ENCODE results near the gene ASB18.
A peak's percentile ranks its signal among the peaks of the same experiment; 100 is the strongest.

ASB18 gene

DNA sequence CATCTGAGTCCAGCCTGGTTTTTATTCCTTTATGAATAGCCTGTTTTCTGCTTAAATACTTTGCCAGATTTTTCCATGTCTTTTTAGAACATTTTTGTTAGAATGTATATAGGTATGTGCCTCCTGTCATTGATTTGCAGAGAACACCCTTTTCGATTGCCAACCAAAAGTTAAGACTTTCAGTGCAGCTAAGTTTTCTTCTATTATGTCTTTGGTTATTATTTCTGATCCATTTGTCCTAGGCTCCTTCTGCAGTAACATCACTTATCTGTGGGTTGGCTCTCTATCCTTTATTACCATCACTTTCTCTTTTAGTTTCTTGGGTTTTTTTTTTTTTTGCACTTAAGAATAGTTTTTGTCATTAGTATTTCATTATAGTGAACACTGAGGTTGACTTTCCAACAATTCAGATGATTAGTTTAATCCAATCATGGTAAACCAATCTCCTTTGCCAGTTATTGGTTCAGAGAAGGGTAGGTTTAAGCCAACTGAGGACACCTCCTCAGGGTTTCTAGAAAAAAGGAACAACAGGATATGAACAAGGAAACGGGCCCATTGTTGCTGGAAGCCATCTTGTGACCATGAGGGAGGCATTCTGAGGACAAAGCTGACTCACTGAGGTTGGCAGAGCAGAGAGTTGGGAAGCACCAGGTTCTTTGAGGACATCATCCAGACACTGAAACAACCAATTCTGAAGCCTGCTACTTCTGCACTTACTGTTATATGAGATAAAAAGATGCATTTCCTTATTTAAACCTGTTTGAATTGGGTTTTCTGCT, 58.1 kb downstream of the ASB18 start:
- no peak for DNase-seq

DNA sequence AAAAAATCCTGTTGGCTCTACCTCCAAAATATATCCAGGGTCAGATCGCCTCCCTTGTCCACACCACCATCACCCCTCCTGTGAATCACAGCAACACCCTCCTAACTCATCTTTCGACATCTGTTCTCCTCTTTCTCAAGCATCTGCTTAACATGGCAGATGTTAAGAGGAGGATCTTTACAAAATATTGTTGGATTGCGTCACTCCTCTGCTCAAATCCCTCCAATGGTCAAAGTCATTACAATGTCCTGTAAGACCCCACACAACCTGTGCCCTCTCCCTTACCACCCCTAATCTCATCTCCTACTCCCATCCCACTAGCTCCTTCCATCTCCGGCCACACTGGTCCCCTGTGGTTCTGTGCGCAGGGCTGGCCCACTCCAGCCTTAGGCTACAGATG, 59.3 kb downstream of the ASB18 start:
- no peak for DNase-seq

DNA sequence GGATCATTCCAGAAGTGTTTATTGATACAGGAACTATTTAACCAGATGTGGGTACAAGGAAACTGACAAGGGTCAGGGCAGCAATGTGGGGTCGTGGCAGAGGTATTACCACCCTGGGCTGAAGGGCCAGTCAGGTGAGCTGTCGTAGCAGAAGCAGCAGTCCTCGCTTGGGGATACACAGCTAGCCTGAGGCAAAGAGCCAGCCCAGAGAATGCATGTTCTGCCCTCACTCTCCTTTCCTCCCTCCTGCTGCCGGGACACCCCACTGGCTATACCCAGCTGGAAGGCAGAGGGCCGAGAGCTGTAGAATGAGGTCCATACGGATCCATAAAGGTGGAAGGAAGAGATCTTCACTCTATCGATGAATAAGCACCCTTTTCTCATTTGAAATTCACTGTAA, 63.8 kb downstream of the ASB18 start:
- no peak for DNase-seq

DNA sequence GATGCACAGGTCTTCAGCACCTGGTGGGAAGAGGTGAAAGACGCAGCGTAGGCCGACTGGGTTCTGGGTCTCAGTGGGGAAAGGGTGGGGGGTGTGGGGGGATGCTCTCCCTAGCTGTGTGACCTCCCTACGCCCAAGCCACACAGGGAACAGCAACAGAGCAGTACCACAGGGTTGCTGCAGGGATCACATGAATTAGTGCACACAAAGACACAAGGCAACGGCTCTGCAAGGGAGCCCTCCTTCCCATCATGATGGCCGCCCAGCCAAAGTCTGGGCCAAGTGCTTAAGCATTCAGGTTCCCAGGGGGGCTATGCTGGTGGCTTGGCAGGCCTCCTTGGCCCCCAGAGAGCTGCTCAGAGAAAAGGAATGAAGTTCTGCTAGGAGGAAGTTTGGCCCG, 67.8 kb downstream of the ASB18 start:
- DNase-seq, result no peak

DNA sequence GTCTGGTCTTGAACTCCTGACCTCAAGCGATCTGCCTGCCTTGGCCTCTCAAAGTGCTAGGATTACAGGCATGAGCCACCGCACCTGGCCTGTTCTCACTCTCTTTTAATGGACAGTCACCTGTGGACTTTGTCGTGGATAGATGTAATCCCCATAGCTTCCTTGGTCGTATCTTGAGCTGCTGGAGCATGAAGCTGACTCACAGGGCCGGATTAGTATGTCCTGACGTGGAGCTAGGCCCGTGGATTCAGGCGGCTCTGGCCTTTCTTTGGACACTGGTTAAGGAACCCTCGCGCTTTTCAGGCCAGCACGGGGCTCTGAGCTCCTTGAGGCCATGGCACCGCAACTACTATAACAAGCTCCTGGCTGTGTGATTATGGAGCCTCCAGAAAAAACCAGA, 68.5 kb downstream of the ASB18 start:
- DNase-seq, result no peak

DNA sequence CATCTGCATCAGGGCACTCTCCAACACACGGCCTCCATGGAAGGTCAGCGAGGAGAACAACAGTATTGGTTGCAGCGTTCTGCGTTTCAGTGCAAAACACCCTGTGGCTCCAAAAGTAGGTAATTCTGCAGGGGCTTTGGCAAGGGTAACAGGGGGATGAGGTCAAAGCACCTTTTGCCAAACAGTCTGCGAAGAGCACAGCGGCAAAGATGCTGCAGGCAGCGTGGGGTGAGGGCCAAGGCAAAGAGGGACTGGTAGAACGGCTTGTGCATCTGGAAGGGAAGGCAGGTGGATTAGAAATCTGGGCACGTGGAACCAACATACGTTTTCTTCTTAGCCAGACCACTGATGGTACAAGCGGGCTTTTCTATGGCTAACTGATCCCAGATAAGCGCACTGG, 69.4 kb downstream of the ASB18 start:
- no peak for DNase-seq

DNA sequence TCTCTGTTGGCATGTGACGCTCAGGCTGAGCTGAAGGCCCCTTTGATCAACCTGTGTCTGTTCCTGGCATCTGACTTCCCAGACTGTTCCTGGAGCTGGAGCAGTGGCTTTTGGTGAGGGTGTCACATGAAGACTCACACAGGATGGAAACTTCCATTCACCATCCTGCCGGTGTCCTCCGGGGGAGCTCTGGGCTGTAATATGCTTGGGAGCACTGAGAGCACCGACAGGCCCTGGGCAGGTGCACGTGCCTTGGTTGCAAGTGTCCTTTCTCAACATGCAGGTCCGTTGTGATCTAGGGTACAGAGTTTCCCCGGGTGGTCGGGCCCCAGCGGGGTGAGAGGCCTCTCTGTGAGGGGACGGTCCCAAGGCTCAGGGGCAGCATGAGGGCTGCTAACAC, 71.2 kb downstream of the ASB18 start:
- no peak for DNase-seq

DNA sequence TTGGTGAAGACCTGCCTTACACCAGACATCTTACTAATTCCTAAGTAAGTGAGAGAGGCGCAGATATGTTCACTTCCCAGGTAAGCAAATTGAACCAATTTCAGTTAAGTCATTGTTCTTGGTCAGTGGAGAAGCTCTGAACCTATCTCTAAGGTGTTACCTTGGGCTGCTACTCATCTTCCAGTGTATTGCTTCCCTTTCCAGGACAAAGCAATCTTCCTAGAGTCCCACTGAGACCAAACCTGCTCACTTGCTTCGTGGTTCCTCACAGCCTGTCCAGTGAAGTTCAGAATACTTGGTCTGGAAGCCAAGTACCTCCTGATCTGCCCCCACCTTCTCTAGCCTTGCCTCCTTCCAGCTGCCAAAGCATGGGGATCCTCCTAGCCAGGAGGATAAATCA, 73.5 kb downstream of the ASB18 start:
- no peak for DNase-seq

DNA sequence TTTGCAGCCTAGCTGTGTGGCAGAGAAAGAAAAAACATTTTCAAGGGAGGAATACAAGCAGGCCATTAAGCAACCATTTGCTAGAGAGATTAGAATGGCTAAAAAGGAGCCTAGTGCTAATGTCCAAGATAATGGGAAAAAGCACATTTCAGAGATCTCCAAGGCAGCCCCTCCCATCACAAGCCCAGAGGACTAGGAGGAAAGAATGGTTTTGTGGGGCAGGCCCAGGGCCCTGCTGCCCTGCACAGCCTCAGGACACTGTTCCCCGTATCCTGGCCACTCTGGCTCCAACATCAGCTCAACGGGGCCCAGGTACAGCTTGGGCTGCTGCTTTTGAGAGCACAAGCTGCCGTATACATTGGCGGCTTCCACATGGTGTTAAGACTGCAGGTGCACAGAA, 79.5 kb downstream of the ASB18 start:
- no peak for DNase-seq

DNA sequence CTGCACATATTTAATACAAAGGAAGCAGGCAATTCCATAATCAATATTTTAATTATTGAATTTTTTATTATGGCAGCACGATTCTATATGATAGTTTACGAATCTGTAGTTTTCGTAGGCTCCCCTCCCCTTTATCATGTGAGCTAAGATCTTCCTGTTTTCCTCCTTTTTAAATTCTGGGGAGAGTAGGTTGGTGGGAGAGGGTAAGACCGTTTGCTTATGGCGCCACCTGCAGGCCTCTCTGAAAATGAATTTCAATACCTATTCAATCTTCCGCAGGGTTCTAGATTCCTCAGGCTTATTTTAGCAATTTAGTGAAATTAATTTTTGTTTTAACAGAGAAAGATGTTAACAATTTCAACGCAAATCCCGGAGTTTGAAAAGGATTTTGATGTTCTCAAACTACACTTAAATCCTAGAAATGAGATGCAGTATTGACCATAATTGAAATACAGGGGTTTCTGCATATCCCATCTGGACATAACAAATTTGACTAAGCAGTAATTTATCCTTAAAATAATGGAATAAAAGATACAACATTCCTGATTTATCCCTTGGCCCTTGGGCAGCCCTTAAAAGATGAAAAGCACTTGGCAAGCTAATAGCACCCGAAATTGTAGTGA, 83.3 kb downstream of the ASB18 start:
- peak; percentile 35 for DNase-seq

DNA sequence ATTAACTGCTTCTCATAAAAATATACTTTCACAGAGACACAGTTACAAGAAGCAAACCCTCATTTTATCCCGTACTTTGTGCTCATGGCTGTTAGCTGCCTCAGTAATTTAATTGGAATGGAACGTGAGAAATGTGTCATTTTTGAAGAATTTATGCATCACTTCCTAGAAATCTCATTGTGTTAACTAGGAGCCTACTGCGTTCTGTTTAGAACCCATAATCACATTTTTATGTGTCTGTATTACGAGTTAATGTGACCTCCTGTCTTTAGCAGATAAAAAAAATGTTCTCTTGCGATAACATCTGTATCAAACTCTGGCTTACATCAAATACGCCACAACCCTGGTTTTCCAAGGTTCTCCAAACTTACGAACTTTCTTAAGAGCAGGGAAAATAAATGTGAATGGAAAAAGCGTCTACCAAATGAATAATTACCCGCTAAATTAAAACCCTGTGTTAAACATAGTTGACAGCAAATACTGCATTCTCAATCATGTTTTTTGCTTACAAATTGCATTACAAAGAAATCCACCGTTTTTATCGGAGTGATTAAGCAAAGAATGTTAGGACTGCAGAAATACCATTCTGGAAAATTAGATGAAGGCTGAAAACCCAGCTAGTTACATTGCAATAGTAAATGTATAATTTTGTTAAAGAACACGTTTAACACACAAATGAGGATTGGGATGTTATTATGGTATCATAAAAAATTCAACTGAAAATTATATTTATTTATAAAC, 84.0 kb downstream of the ASB18 start:
- DNase-seq, result no peak

DNA sequence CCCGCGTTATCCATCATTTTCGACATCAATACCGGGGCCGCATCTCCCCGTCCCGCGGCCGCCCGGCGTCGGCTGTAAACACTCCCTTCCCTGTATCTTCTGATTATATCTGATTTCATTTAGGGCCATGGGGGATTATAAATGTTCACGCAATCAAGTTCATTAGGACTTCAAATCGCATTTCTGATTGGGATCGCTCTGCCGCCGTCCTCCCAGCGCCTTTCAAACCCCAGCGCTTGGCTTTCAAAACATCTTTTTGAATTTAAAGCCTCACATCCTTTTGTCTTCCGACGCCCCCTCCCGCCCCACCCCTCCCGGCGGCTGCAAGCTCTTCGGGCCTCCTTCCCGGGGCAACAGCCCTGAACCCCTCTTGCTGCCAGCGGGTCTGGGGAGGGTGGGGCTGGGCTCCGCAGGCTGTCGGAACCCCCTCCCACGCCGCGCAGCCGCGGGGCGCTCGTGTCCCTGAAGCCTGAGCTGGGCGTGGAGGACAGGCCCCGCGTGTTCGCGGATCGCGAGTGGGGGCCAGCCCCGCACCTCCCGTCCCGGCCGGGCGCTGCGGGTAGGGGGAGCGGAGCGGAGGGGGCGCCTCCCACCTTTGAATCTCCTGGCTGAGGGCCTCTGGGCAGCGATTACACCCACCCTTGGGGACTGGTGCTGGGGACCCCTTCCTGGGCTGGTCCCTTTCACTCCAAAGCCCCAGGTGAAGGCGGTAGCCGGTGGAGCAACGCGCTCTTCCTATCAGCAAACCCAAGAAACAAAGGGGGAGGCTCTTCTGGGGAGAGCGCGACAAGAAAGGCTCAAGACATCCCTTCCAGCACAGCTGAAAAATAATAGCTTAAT, 84.8 kb downstream of the ASB18 start:
- no peak for DNase-seq

DNA sequence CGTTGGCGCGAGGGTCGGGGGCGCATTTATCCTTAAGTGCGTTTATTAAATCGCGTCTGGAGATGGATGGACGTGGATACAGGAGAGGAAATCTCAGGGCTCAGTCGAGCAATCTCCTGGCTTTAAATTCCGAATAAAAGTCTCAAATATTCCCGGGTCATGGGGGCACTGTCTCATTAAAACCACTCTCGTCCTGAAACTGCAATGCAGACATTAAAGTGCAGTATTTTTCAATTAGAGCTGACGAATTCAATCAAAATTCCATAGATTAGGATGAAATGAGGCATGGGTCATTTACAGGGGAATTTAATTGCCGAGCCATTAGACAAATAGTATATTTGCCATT, 85.3 kb downstream of the ASB18 start:
- DNase-seq, result no peak

DNA sequence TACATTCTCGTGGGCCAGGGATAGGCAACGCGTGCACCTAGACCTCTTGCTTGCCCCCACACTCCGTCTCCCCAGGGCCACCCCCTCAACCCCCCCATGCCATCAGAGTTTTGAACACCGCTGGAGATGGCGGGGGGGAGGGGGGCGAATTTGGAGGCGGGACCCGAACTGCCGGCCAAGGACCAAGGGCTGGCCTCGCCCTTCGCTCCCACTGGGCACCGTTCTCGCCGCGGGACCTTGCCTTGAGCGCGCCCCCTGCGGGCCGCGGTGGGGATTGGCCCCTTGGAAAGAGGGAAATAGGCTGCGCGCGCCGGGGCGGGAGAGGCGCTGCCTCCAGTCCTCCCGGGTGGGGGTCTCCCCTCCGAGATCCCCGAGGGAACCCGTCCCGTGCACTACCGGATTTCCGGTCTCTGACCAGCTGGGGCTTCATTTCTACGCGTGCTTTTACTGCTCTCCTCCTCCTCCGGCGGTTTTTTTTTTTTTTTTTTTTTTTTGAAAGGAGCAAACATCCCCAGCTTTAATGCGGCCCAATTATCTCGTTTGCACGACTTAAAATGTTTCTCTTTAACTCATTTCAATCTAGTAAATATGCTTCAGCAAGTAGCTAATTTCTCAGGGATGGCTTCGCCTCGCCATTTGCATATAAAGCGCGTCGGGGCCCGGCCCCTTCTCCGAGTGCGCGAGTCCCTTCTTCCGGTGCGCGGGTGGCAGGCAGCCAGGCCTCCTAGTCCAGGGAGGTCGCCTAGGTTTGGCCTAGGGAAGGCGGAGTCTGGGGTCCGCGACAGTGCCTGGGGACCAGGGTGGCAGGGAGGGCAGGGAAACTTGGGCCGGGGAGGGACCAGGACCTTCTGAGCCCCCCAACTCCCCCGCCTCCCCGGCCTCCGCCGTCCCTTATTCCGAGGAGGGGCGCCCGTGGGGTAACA, 86.0 kb downstream of the ASB18 start:
- peak; percentile 34 for DNase-seq

DNA sequence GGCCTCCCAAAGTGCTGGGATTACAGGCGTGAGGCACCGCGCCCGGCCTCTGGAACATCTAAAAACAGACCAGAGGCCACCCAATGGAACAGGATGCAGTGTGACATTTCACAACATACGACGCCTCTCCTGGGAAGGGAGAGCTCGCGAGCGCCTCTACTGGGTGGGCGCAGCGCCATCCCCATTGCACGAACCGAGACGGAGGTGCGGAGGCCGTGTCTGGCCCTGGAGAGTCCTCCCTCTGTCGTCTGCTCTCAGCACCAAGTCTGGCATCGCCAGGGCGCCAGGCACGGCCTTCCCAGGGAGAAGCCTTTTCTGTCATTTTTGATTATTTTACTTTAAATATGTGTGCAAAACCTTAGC, 86.6 kb downstream of the ASB18 start:
- peak; percentile 9 for DNase-seq

DNA sequence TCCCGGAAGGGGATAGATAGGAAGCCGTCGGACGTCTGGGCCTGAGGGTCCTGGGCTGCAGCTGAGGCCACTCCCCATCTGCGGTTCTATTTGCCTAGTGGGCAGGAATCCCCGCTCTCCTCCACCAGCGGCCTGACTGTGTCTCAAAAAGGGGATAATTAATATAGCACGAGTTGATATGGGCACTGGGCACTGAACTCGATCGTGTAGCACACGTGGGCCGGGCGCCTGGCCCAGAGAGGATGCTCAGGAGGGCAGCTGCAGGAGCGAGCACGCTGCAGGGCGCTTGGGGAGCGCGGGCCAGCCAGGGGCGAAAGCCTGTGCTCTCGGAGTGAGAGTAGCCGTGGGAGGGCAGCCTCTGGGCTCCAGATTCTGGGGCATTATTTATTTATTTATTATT, 87.3 kb downstream of the ASB18 start:
- no peak for DNase-seq

DNA sequence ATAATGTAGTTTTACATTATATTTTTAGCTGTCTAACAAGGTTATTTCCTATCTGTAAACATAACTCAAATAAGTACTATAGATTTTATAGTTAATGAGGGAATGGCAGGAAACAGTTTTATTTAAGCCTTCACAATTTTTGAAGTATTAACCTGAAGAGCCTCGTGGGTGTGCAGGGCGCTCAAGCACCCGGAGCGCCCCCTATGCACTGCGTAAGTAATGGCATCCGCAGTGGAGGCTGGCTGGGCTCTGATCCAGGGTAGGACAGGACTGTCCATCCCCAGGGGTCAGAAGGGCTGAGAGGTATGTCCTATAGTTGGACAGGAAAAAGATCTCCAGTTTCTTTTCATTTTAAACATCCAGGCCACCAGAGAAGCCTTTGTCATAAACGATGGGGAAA, 87.8 kb downstream of the ASB18 start:
- no peak for DNase-seq

DNA sequence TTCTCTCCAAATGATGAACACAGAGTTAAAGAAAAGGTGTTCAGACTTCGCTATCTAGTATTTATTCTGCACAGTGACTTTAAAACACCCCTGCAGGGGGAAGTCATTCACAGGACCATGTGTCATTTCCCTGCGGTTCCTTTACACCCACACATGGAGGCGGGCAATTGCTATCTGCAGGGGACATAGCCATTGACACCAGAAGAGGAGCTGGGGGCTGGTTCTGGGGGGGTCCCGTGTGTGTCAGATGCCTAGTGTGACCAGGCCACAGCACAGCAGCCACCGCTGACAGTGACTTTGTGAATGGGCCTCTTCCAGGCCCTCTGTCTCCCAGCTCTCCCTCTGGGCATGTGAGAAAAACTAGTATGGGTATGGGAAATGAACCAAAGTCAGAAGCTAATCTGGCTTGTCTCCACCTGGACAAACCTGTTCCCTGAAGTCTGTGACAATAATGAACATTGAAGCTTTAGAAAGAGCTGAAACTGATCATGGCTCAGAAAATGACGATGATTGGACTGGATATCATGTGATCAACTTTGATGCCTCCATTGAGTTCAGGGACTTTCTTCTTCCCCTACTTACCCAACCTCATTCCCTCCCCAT, 88.6 kb downstream of the ASB18 start:
- DNase-seq, result no peak

DNA sequence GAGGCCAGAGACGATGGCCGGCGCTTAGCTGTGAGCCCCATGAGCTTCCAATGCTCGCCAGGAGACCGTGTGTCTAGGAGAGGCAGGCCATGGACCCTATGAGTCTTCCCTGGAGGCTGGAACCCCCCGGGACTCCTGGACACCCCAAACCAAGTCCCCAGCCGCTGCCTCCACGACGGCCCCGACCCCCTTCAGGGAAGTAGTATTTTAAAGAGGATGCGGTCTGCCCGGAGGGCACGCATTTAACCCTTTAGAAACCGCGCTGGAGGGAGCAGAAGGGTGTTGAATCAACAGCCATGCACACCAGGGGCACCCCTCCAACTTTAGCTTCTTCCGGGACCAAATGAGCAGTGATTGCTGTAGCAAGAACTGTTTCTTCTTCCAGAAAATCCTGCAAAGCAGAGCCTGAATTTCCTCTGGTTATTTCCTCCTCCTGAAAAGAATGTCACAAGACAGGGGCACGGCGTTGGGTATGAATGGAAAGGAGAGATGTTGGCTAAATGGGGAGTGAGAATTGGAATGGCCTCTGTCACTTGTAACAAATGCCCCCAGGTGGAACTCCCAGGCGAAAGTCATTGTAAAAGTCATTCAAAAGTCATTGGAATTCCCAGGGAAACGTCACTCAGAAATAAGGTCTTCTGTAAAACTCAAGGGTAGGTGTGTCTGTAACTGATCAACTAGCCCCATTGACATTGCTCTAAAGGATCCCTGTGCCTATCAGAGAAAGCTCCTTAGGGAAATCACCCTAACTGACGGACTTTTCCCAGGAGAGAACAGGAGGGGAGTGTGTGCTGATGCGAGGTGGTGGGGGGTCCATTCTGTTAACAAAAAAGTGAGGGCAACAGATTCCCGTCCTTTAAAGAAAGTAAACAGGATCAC, 90.2 kb downstream of the ASB18 start:
- DNase-seq, result no peak

DNA sequence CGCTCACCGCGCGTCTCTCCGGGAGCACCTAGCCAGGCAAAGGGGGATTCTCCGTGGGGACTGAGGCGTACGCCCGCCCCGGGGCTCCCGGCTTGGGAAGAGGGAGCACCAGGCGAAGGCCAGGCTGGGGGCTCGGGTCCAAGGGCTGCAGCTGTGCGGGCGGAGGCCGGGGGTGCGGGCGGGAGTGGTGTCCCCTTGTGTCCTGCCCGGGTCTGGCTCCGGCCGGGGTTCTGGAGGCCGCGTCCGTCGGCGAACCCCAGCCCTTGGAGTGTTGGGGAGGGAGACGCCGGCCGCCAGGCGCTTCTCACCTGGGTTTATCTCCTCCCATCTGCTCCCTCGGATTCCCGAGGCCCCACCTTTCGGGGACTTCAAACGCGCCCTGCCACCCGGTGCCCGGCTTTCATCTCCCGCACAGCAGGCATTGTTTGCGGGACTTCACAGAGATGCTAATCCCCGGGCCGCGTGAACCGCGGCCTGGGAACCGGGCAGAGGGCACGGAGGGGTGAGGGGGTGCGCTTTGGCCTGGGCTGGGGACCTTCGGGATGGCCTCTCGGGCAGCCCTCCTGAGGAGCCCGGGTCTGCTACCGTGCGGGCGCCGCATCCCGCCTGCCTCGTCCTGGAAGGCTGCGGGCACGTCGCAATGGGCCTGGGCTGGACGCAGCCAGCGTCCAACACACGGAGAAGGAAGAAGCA, 91.0 kb downstream of the ASB18 start:
- DNase-seq, result no peak
